GM12865 (cell line): ENCODE measurements around the gene L3MBTL3.
A peak's percentile ranks its signal among the peaks of the same experiment; 100 is the strongest.
"Not testable (repeated sequence)": the region's sequence is repeated elsewhere in the genome, so short reads cannot be mapped to it uniquely, and the experiment has no call there.

Experiments used
- DNase-seq: peaks from one replicate; pipeline ENCODE4 v3.0.0; 2010; ENCODE audit warnings: low read depth
- H3K4me3 ChIP-seq: 2 replicates; pipeline ENCODE4 v1.5.1; 2011; ENCODE audit warnings: mild to moderate bottlenecking, low read depth, low read length, control low read depth
- CTCF ChIP-seq: IDR thresholded peaks from 2 replicates; pipeline ENCODE4 v1.5.1; 2011; ENCODE audit warnings: low read length, control low read depth, low read depth, inconsistent platforms; ENCODE audit not compliant: insufficient read depth; ENCODE audit errors: missing control alignments

Gene L3MBTL3

GRCh38 chr6:130116273-130116672 is 97.9 kb downstream of the L3MBTL3 start:
- no peak overlapping the region for H3K4me3 ChIP-seq
- DNase-seq = peak; percentile 41
- no peak for TF ChIP-seq CTCF

- DNase-seq, H3K4me3 ChIP-seq: not testable (repeated sequence)
Observed at GRCh38 chr6:130117187-130117701, 98.9 kb downstream of the L3MBTL3 start.

GRCh38 chr6:130118236-130118635 is 99.9 kb downstream of the L3MBTL3 start:
- no peak overlapping the region for H3K4me3 ChIP-seq
- TF ChIP-seq CTCF = no peak
- no peak for DNase-seq

- no peak for DNase-seq
- no peak overlapping the region for H3K4me3 ChIP-seq
- no peak for TF ChIP-seq CTCF
Observed at GRCh38 chr6:130119211-130119610, 100.8 kb downstream of the L3MBTL3 start.

- no peak for TF ChIP-seq CTCF
Observed at GRCh38 chr6:130120731-130121130, 102.3 kb downstream of the L3MBTL3 start.

GRCh38 chr6:130122243-130122642 is 103.9 kb downstream of the L3MBTL3 start:
- TF ChIP-seq CTCF = no peak
- H3K4me3 ChIP-seq = no peak overlapping the region
- no peak for DNase-seq

More at GRCh38 chr6:130120731-130121130, 102.3 kb downstream of the L3MBTL3 start:
- H3K4me3 ChIP-seq = no peak overlapping the region
- no peak for DNase-seq

GRCh38 chr6:130127195-130127594 is 108.8 kb downstream of the L3MBTL3 start:
- DNase-seq = no peak
- TF ChIP-seq CTCF = no peak
- H3K4me3 ChIP-seq = no peak overlapping the region

- no peak for DNase-seq
- H3K4me3 ChIP-seq = no peak overlapping the region
- TF ChIP-seq CTCF = no peak
Observed at GRCh38 chr6:130128326-130128725, 109.9 kb downstream of the L3MBTL3 start.
